Astrocyte of the hippocampus (primary cell): ENCODE measurements around the gene CDH16.

Source experiments
- DNase-seq: peaks from one replicate; pipeline ENCODE4 v3.0.0; 2011; ENCODE audit warnings: low read depth, low spot score

The CDH16 gene

GRCh38 chr16:66895999-66896398, 22.7 kb downstream of the CDH16 start:
- no peak for DNase-seq

- DNase-seq = no peak
These were observed 23.1 kb downstream of the CDH16 start for GRCh38 chr16:66895689-66895979.

- DNase-seq = peak; percentile 89
These were observed 23.6 kb downstream of the CDH16 start for GRCh38 chr16:66894948-66895688.

GRCh38 chr16:66894055-66894454, 24.6 kb downstream of the CDH16 start:
- no peak for DNase-seq

GRCh38 chr16:66891797-66892196, 26.9 kb downstream of the CDH16 start:
- no peak for DNase-seq

- no peak for DNase-seq
These were observed 27.3 kb downstream of the CDH16 start for GRCh38 chr16:66891360-66891759.

- no peak for DNase-seq
These were observed 27.9 kb downstream of the CDH16 start for GRCh38 chr16:66890799-66891198.

GRCh38 chr16:66889622-66890021, 29.1 kb downstream of the CDH16 start:
- DNase-seq = no peak

- no peak for DNase-seq
These were observed 29.8 kb downstream of the CDH16 start for GRCh38 chr16:66888647-66889615.

- peak; percentile 82 for DNase-seq
These were observed 31.8 kb downstream of the CDH16 start for GRCh38 chr16:66886914-66887313.

- DNase-seq = peak; percentile 37
These were observed 32.4 kb downstream of the CDH16 start for GRCh38 chr16:66886321-66886720.

GRCh38 chr16:66885491-66885890, 33.2 kb downstream of the CDH16 start:
- DNase-seq = no peak

- no peak for DNase-seq
These were observed 36.0 kb downstream of the CDH16 start for GRCh38 chr16:66882702-66883101.

- DNase-seq = no peak
These were observed 36.6 kb downstream of the CDH16 start for GRCh38 chr16:66881964-66882508.

GRCh38 chr16:66881560-66881959, 37.1 kb downstream of the CDH16 start:
- no peak for DNase-seq

GRCh38 chr16:66881014-66881417, 37.7 kb downstream of the CDH16 start:
- DNase-seq = no peak

- DNase-seq = peak; percentile 98
These were observed 38.2 kb downstream of the CDH16 start, which contains the start of gene PDP2 for GRCh38 chr16:66880288-66881013. PDP2 (plus strand) TSS chr16:66880515; CDS start chr16:66884285, 3,770 bp downstream.

GRCh38 chr16:66878067-66878466, 40.6 kb downstream of the CDH16 start:
- DNase-seq = no peak

- peak; percentile 44 for DNase-seq
These were observed 44.5 kb downstream of the CDH16 start for GRCh38 chr16:66874079-66874775.

GRCh38 chr16:66873685-66874055, 45.0 kb downstream of the CDH16 start:
- DNase-seq = no peak
